ENCODE measurements around the gene CDKAL1.

DNA sequence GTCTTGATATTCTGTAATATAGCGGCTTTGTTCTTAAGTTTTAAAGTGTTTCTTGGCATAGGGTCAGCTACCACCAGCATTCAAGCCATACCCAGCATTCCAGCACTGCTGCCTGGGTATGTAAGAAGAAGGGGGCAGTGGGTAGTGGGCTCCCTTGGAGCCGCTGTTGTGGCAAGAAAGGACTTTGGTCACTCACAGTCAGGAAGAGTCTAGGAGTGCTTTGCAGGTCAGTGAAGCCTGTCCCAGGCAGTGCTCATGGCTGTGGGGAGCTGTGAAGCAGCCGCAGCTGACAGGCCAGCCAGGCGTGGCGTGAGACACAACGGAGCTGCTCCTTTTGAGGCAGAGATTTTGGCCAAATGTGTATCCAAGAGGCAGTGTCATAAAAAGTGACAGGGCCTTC, 512.0 kb downstream of the CDKAL1 start:
- TF ChIP-seq, protein P1, sequence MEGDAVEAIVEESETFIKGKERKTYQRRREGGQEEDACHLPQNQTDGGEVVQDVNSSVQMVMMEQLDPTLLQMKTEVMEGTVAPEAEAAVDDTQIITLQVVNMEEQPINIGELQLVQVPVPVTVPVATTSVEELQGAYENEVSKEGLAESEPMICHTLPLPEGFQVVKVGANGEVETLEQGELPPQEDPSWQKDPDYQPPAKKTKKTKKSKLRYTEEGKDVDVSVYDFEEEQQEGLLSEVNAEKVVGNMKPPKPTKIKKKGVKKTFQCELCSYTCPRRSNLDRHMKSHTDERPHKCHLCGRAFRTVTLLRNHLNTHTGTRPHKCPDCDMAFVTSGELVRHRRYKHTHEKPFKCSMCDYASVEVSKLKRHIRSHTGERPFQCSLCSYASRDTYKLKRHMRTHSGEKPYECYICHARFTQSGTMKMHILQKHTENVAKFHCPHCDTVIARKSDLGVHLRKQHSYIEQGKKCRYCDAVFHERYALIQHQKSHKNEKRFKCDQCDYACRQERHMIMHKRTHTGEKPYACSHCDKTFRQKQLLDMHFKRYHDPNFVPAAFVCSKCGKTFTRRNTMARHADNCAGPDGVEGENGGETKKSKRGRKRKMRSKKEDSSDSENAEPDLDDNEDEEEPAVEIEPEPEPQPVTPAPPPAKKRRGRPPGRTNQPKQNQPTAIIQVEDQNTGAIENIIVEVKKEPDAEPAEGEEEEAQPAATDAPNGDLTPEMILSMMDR (IDR thresholded peaks at IDR 0.05) = no peak
- no peak for TF ChIP-seq POLR2A (IDR thresholded peaks at IDR 0.05)
